Measurements from ENCODE around the gene DOCK3.

DOCK3 gene

GRCh38 chr3:51396401-51396800, 721.7 kb downstream of the DOCK3 start:
- no peak overlapping the region for H3K27ac ChIP-seq (replicated peaks)

GRCh38 chr3:51397392-51397791, 722.7 kb downstream of the DOCK3 start:
- TF ChIP-seq POLR2AphosphoS5 (IDR thresholded peaks at IDR 0.05; ENCODE audit: low read depth) = no peak; the same call in 1 of the 2 replicates
- TF ChIP-seq, protein P1, sequence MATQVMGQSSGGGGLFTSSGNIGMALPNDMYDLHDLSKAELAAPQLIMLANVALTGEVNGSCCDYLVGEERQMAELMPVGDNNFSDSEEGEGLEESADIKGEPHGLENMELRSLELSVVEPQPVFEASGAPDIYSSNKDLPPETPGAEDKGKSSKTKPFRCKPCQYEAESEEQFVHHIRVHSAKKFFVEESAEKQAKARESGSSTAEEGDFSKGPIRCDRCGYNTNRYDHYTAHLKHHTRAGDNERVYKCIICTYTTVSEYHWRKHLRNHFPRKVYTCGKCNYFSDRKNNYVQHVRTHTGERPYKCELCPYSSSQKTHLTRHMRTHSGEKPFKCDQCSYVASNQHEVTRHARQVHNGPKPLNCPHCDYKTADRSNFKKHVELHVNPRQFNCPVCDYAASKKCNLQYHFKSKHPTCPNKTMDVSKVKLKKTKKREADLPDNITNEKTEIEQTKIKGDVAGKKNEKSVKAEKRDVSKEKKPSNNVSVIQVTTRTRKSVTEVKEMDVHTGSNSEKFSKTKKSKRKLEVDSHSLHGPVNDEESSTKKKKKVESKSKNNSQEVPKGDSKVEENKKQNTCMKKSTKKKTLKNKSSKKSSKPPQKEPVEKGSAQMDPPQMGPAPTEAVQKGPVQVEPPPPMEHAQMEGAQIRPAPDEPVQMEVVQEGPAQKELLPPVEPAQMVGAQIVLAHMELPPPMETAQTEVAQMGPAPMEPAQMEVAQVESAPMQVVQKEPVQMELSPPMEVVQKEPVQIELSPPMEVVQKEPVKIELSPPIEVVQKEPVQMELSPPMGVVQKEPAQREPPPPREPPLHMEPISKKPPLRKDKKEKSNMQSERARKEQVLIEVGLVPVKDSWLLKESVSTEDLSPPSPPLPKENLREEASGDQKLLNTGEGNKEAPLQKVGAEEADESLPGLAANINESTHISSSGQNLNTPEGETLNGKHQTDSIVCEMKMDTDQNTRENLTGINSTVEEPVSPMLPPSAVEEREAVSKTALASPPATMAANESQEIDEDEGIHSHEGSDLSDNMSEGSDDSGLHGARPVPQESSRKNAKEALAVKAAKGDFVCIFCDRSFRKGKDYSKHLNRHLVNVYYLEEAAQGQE (IDR thresholded peaks at IDR 0.05; ENCODE audit: insufficient replicate concordance, low read depth) = no peak
- TF ChIP-seq SPI1 (IDR thresholded peaks at IDR 0.05; ENCODE audit: borderline replicate concordance, low read depth) = no peak
- TF ChIP-seq GABPA (IDR thresholded peaks at IDR 0.05; ENCODE audit: low read depth) = no peak
- no peak for TF ChIP-seq CTCF (IDR thresholded peaks at IDR 0.05; ENCODE audit: insufficient read depth, low read length)
- no peak for DNase-seq (ENCODE audit: low read depth in 1 of 2, low spot score in 1 of 2)
- Histone ChIP-seq H3K4me3 (replicated peaks; ENCODE audit: insufficient read depth, low read length) (no peak overlapping the region), H3K27me3 (ENCODE audit: insufficient read depth, poor library complexity, severe bottlenecking) (no peaks in the 10 kb centered on the region), H3K27ac (replicated peaks) (no peak overlapping the region)

More at GRCh38 chr3:51396401-51396800, 721.7 kb downstream of the DOCK3 start:
- Histone ChIP-seq H3K4me3 (replicated peaks; ENCODE audit: insufficient read depth, low read length) (no peak overlapping the region), H3K27me3 (ENCODE audit: insufficient read depth, poor library complexity, severe bottlenecking) (no peaks in the 10 kb centered on the region)
- no peak for DNase-seq (ENCODE audit: low read depth in 1 of 2, low spot score in 1 of 2)
- TF ChIP-seq POLR2AphosphoS5 (IDR thresholded peaks at IDR 0.05; ENCODE audit: low read depth) (no peak), GABPA (IDR thresholded peaks at IDR 0.05; ENCODE audit: low read depth) (no peak), SPI1 (IDR thresholded peaks at IDR 0.05; ENCODE audit: borderline replicate concordance, low read depth) (no peak), CTCF (IDR thresholded peaks at IDR 0.05; ENCODE audit: insufficient read depth, low read length) (no peak)
- TF ChIP-seq, protein P1 (IDR thresholded peaks at IDR 0.05; ENCODE audit: insufficient replicate concordance, low read depth) = no peak

GRCh38 chr3:51398595-51399310, 724.0 kb downstream of the DOCK3 start:
- no peak for TF ChIP-seq POLR2AphosphoS5 (IDR thresholded peaks at IDR 0.05; ENCODE audit: low read depth)
- no peak for DNase-seq (ENCODE audit: low read depth in 1 of 2, low spot score in 1 of 2)
- no peaks in the 10 kb centered on the region for H3K27me3 ChIP-seq (ENCODE audit: insufficient read depth, poor library complexity, severe bottlenecking)
- no peak overlapping the region for H3K4me3 ChIP-seq (replicated peaks; ENCODE audit: insufficient read depth, low read length)
- no peak overlapping the region for H3K27ac ChIP-seq (replicated peaks)

DNA sequence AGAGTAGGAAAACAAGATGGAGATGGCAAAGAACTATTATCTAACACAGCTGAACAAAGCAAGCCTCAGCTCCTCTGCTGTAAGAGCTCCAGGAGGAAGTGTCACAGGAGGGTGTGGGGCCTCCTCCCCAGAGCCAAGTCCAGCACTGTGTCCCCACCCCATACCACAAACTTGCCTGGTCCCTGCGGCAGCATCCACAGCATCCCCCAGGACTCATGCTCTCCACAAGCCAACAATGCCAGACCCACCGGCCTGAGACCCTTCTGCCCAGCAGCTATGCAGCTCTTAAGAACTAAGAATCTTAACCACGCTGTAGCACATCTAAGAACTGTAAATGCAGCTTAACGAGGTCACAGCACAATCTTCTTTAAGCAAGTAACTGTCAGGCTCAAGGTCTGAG, 725.4 kb downstream of the DOCK3 start:
- Histone ChIP-seq H3K27ac (replicated peaks) (no peak overlapping the region), H3K4me3 (replicated peaks; ENCODE audit: insufficient read depth, low read length) (no peak overlapping the region), H3K27me3 (ENCODE audit: insufficient read depth, poor library complexity, severe bottlenecking) (no peaks in the 10 kb centered on the region)
- TF ChIP-seq, protein P1 (IDR thresholded peaks at IDR 0.05; ENCODE audit: insufficient replicate concordance, low read depth) = no peak
- TF ChIP-seq POLR2AphosphoS5 (IDR thresholded peaks at IDR 0.05; ENCODE audit: low read depth) = no peak
- peak; percentile 51; the same call in 1 of the 2 replicates for TF ChIP-seq SPI1 (IDR thresholded peaks at IDR 0.05; ENCODE audit: borderline replicate concordance, low read depth)
- DNase-seq (ENCODE audit: low read depth in 1 of 2, low spot score in 1 of 2) = peak in 1 of 2 experiments; percentile 47

All from HL-60 (cell line).